Endothelial cell (in vitro differentiated cells): ENCODE data around the gene PLXNA3. TPM values are rescaled to one million over a fixed set of nuclear protein-coding genes. Genes with fewer than 3 reads are reported as not detected.

Experiments used
- DNase-seq: peaks from one replicate; pipeline ENCODE4 v3.0.0; 2021; ENCODE audit warnings: low spot score
- H3K27ac Mint-ChIP-seq: one replicate; pipeline ENCODE4 v1.8.0; 2021; ENCODE audit warnings: mixed read lengths, inconsistent platforms; ENCODE audit not compliant: unreplicated experiment
- H3K27me3 Mint-ChIP-seq: one replicate; pipeline ENCODE4 v1.8.0; 2021; ENCODE audit warnings: mild to moderate bottlenecking, moderate library complexity, mixed read lengths, inconsistent platforms; ENCODE audit not compliant: unreplicated experiment
- H3K36me3 Mint-ChIP-seq: one replicate; pipeline ENCODE4 v1.8.0; 2021; ENCODE audit warnings: mild to moderate bottlenecking, low read depth, mixed read lengths, inconsistent platforms; ENCODE audit not compliant: unreplicated experiment
- H3K4me1 Mint-ChIP-seq: one replicate; pipeline ENCODE4 v1.8.0; 2021; ENCODE audit warnings: mild to moderate bottlenecking, mixed read lengths, inconsistent platforms; ENCODE audit not compliant: unreplicated experiment
- H3K4me3 Mint-ChIP-seq: one replicate; pipeline ENCODE4 v1.8.0; 2021; ENCODE audit warnings: mild to moderate bottlenecking, mixed read lengths, inconsistent platforms; ENCODE audit not compliant: unreplicated experiment
- H3K9me3 Mint-ChIP-seq: one replicate; pipeline ENCODE4 v1.8.0; 2021; ENCODE audit warnings: mixed read lengths, inconsistent platforms; ENCODE audit not compliant: unreplicated experiment
- CTCF ChIP-seq: fragments of 200-600 bp; sonication (generic); IDR thresholded peaks from one replicate; pipeline ENCODE4 v1.5.0; 2021; ENCODE audit warnings: antibody characterized with exemption; ENCODE audit not compliant: unreplicated experiment
- total RNA-seq: library from RNA; stranded (reverse); fragmentation: NEBNext Ultra II Directional; extraction: Animal tissue kit (Norgen Biotek cat#: 25700); gene quantifications from one replicate; pipeline ENCODE4 v1.2.1, GENCODE V29; 2021; ENCODE audit not compliant: unreplicated experiment

Gene PLXNA3
- total RNA-seq, 1 donor from 2014 or later = 54.5 TPM

GRCh38 chrX:154412468-154412867 lies 45.6 kb upstream of the PLXNA3 start:
- peaks cover 5% of the 10 kb centered on the region for H3K27me3 Mint-ChIP-seq

DNA sequence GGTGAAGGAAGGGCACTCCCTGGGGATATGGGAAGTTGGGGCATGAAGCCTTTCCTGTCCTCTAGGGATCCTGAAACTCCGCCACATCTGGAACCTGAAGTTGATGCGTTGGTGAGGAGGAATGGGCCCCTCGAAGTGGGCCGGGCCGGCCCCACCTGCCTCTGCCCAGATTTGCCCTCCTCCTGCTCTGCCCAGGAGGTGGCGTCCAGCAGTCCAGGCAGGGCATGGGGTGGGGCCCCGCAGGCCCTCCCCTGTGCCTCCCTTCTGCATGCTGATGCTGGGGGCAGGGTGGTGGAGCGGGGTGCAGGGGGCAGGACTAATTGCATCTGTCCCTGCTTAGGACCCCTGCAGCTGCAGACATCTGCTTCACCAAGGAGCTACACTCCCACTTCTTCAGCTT lies 44.9 kb upstream of the PLXNA3 start:
- DNase-seq = no peak
- peak overlapping the region; percentile 82 for H3K27ac Mint-ChIP-seq
- no peaks in the 10 kb centered on the region for H3K9me3 Mint-ChIP-seq
- no peak for TF ChIP-seq CTCF
- peak overlapping the region; percentile 37 for H3K4me3 Mint-ChIP-seq
- H3K4me1 Mint-ChIP-seq = peaks cover 14% of the 10 kb centered on the region
- H3K27me3 Mint-ChIP-seq = peaks cover 5% of the 10 kb centered on the region
- H3K36me3 Mint-ChIP-seq = peaks cover 3% of the 10 kb centered on the region

More at GRCh38 chrX:154412468-154412867, 45.6 kb upstream of the PLXNA3 start:
- Mint-ChIP-seq H3K27ac (peak overlapping the region; percentile 82), H3K4me1 (peaks cover 14% of the 10 kb centered on the region), H3K4me3 (peak overlapping the region; percentile 42), H3K36me3 (peaks cover 3% of the 10 kb centered on the region), H3K9me3 (no peaks in the 10 kb centered on the region)
- peak; percentile 23 for DNase-seq
- TF ChIP-seq CTCF = no peak

GRCh38 chrX:154417157-154417556 lies 40.9 kb upstream of the PLXNA3 start:
- TF ChIP-seq CTCF = no peak
- H3K9me3 Mint-ChIP-seq = no peaks in the 10 kb centered on the region
- no peak overlapping the region for H3K27ac Mint-ChIP-seq
- H3K27me3 Mint-ChIP-seq = peaks cover 5% of the 10 kb centered on the region
- H3K4me1 Mint-ChIP-seq = peaks cover 4% of the 10 kb centered on the region
- DNase-seq = no peak
- H3K4me3 Mint-ChIP-seq = no peak overlapping the region
- H3K36me3 Mint-ChIP-seq = peaks cover 3% of the 10 kb centered on the region

DNA sequence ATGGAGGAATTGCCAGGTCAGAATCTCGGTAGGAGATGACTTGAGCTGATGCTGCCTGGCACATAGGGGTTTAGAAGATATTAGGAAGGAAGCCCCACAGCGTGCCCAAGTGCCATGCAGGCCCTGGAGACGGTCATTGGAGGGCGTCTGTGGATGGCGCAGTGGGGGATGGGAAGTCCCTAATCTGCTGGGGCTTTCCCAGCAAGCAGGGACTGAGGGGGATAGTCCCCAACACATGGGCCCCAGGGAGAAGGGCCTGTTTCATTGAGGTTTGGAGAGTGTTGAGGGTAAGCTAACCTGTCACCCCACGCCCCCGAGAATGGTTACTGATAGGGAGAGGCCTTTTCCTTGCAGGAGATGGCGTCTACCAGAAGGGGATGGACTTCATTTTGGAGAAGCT lies 38.9 kb upstream of the PLXNA3 start:
- Mint-ChIP-seq H3K4me3 (no peak overlapping the region), H3K27me3 (peaks cover 2% of the 10 kb centered on the region), H3K4me1 (peaks cover 2% of the 10 kb centered on the region), H3K36me3 (peaks cover 3% of the 10 kb centered on the region), H3K27ac (no peak overlapping the region), H3K9me3 (no peaks in the 10 kb centered on the region)
- DNase-seq = no peak
- no peak for TF ChIP-seq CTCF

DNA sequence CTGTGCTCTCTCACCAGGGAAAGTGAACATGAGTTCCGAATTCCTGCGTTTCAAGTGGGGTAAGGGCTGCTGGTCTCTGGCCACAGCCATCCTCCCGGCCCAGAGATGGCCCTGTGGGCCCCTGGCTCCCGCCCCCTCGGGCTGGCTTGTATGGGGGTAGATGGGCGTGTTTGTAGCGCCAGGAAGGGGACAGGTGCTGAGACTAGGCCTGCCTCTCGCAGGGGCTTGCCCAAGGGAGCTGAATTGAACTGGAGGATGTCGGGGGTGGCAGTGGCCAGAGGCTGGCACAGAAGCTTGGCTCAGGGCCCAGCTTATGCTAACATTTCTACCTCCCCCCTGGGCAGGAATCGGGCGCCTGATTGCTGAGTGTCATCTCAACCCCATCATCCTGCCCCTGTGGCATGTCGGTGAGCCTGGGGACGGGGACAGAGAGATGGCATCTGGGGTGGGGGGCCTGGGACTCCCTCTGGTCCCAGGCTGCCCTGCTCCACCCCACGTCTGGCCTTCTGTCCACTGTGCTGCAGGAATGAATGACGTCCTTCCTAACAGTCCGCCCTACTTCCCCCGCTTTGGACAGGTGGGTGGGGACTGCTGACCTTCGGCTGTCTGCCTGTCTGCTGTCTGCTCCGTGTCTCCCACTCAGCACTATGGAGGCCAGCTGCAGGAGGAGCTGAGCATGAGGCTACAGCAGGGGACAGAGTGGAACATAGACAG lies 38.2 kb upstream of the PLXNA3 start:
- Mint-ChIP-seq H3K36me3 (peaks cover 3% of the 10 kb centered on the region), H3K9me3 (no peaks in the 10 kb centered on the region), H3K27ac (no peak overlapping the region), H3K4me1 (peaks cover 7% of the 10 kb centered on the region), H3K4me3 (no peak overlapping the region), H3K27me3 (peaks cover 2% of the 10 kb centered on the region)
- TF ChIP-seq CTCF = no peak
- no peak for DNase-seq
